ENCODE measurements around the gene MTA3.

MTA3 gene

DNA sequence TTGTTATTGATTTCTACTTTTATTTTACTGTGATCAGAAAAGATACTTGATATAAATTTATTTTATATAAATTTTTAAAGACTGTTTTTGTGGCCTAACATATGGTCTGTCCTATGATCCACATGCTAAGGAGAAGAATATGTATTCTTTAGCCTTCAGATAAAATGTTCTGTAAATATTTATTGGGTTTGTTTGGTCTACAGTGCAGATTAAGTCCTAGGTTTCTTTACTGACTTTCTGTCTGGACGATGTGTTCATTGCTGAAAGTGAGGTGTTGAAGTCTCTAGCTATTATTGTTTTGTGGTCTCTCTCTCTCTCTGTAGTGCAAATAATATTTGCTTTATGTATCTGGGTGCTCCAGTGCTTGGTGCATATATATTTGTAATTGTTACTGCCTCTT, 165.4 kb downstream of the MTA3 start:
- DNase-seq (no peak), ATAC-seq (no peak)

DNA sequence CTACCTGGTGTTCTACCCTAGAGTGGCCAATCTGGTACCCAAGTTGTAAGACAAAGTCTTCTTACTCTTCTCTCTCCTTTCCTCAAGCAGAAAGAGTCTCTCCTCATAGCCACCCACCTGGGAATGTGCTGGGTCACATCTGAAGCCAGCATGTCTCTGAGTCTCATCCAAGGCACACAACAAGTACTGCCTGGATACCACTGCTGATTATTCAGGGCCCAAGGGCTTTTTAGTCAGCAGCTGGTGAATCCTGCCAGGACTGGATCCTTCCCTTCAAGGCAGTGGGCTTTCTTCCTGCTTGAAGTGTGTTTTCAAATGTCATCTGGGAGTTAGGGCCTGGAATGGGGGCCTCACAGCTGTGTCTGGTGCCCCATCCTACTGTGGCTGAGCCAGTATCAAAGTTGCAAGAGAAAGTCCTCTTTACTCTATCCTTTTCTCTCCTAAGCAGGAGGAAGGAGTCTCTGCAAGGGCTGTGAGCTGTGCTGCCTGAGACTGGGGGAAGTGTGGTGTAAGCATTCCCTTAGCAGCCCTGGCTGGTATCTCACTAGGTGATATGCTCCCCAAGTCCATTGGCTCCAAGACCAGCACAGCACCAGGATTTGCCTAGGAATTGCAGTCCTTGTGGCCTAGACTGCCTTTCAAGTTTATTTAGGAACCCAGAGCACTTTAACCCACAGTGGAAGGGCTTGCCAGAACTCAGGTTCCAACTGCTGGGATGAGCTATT, 168.3 kb downstream of the MTA3 start:
- DNase-seq (no peak), ATAC-seq (no peak)

DNA sequence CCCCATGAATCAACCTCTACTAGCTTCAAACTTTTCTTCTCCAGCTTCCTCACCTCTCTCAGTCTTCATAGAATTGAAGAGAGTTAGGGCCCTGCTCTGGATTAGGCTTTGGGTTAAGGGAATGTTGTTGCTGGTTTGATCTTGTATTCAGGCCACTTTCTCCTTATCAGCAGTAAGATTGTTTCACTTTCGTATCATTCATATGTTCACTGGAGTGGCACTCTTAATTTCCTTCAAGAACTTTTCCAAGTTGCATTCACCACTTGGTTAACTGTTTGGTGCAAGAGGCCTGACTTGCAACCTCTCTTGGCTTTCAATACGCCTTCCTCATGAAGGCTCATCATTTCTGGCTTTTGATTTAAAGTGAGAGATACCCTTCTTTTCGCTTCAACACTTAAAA, 172.7 kb downstream of the MTA3 start:
- no peak for DNase-seq
- ATAC-seq, result no peak

DNA sequence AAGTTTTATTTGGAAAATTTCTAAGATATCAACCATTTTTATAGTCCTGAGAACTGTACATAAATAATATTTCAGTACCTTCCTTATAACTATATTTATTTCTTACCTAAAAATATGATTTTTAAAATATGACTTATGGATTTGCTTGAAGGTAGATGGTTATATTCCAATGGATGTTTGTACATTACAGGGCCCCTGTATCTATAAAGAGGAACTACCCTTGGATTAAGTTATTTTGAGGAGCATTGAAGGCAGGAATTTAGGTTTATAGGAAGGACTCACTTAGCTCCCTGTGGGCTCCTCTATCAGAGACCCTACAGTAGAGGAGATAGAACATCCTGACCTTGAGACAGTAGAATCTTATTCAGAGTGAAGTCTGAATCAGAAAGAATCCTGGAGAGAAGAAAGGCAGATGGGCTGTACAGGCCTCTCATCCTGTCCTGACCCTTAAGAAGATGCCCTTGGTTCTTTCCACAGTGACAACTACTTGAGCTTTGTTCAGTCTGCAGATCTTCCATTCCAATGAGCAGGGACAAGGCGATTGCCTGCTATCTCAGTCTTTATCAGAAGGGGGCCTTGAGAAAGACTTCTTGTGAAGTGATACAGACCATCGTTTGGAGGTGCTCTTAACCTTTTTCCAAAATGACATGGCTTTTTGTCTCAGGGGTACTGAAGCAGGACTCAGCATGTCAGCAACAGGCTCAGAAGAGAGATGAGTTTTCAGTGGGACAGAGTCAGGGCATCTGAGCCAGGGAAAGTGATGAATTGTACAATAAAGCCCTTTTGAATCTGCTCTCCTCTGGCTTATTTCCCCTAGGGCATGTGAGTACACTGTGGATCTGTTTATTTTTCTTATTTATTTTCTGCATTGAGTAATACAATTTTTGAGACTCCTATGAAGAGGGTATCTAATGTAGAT, 174.6 kb downstream of the MTA3 start:
- ATAC-seq (no peak), DNase-seq (no peak)

GRCh38 chr2:42743659-42743990, 175.2 kb downstream of the MTA3 start:
- no peak for ATAC-seq
- no peak for DNase-seq

DNA sequence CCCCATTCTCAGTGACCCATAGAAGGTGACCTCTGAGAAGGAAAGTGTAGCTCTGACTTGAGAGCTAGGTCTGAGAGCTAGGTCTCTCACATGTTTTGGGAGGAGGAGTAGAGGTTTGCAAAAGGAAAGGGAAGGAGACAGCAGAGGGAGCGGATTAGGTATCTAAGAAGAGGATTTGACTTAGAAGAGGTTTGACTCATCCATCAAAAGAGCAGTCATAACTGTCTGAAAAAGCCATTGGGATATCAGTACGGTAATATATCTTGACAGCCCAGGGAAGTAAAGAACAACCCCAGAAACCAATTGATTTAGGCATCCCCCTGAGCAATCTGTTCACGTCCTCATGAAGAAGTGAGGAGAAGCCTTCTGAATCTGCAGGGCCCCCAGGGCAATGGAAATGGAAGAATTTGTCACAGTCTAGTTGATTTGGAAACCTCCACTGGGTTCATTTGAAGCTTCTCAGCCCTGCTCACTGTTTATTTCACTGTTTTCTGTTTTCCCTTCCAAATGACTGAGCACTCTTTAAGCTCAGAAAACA, 176.2 kb downstream of the MTA3 start:
- DNase-seq (no peak), ATAC-seq (no peak)

DNA sequence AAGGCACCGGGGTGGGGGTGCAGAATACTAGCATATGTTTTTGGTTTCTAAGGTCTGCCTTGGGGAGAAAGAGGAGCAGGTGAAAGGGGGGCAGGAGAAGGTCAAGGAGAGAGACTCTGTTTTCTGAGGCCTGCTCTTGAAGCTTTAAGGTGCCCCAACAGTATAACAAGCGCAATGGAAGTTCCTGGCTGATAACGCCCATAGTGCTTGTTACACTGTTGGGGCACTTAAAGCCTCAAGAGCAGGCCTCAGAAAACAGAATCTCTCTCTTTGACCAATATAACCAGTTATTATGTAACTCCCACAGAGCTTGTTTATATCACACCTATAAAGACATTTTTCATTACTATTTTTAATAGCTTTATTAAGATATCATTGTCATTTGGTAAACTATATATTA, 179.0 kb downstream of the MTA3 start:
- ATAC-seq, result no peak
- DNase-seq, result no peak

- no peak for ATAC-seq
- DNase-seq, result no peak
Observed at GRCh38 chr2:42748840-42749239, 180.4 kb downstream of the MTA3 start.

DNA sequence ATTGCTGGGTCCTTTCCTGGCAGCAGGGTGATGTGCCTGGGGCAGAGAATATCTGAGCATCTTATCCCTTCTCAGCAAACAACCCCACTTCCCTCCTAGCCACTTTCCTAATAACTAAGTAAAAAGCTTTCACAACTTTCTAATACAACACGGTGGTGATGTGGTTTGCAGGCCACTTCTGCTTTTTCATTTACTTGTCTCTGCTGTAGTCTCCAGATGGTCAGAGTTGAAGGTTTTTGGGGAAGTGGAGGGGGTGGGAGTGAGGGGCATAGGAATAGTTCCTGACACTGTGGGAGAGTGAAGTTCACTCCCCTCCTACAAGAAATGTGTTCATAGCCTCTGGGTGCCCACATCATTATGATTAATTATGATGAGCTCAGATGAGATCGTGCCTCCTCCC, 183.9 kb downstream of the MTA3 start:
- DNase-seq (no peak), ATAC-seq (no peak)

DNA sequence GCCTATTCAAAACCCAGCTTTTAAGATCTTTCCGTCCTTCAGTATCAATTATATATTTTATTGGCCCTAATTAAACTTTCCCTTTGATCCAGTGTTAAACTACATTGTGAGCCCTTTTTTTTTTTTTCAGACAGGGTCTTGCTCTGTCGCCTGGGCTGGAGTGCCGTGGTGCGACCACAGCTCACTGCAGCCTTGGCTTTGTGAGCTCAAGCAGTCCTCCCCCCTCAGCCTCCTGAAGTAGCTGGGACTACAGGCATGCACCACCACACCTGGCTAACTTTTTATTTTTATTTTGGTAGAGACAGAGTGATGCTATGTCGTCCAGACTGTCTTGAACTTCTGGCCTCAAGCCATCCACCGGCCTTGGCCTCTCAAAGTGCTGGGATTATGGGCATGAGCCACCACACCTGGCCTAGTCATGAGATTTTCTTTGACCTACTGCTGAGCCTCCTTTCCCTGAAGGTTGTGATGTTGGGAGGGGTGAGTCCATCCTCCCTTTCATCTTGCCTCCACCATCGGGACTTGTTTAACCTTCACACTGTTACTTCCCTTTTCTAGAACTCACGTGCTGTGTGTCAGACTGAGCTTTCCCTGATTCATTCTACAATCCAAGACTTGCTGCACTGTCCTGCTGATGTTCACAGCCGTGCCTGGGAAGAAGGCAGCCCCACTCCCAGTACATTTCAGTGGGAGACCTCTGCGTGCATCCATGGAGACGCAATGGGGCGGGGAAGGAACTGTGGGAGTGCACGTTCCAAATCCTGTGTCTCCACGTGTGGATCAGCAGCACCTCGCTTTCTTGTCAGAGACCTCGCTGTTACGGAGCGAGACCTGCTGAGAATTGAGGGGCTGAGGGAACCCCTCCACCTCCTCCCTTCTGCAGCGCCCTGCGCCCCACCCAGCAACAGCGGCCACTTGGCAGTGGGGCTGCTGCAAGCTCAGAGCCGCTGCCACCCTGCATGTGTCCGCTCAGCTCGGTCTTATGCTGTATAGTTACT, 184.7 kb downstream of the MTA3 start:
- ATAC-seq, result no peak
- DNase-seq, result no peak

DNA sequence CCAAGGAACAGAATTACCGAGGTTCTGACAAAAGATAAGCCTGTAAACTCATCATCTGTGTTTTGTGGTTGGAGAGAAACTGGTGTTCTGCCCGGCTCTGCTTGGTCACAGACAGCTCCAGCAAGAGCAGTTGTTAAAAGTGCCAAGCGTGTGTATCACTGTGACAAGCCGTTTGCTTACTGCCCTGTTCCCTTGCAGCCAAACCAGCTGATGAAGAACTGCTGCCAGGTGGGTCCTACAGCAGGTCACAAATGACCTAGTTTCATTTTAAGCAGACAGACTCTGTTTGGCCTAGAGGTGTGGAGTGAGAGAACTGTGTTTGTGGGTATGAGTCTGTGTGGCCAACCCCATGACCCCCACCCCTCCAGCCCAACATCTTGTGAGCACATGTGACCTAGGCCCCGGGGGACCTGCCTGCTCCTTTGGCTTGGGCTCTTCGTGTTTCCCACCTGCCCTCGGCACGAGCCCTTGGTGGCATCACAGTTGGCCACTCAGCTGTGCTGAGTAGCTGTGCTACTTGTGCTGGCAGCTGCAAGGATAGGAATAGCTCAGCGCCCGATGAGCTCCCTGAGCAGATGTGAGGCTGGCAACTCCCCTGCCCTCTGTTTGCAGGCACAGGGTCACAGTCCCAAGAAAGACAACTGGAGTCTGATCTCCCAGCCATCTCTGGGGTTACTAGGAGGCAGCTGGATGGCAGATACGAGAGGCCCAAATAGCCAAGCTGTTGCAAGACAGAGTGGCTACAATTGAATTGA, 185.8 kb downstream of the MTA3 start:
- DNase-seq, result no peak
- ATAC-seq, result peak; percentile 25

- DNase-seq (no peak), ATAC-seq (no peak)
Observed at GRCh38 chr2:42754776-42755140, 186.3 kb downstream of the MTA3 start.

DNA sequence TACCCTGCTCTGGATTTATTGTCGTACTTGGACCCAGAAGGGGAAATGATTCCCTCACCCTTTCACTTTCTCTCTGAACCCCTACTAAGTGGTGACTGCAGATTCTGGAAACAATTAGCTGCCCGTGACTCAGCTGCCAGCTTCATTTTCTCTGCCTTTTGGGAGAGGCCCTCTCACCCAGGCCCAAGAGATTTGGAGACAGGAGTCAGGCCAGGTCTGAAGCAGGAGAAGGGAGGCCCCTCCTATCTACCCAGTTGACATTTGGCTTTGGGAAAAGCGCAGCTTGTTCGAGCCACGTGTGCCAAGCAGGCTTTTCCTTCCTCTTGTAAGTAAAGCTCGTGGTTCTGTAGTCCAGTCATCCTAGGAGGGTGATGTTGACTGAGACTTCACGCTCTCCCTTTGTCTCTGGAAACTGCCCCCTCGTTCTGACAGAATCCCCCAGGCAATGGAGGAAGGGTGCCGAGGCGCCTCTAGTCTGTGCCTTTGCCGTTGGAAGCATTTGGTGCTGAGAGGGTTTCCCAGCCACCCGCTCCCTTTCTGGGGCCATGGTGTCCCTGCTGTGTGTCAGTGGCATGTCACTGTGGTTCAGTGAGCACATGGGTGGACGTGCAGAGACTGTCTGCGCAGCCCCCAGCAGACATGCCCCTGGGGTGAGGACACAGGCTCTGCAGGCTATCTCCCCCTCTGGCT, 186.9 kb downstream of the MTA3 start:
- ATAC-seq (peak; percentile 58), DNase-seq (no peak)

DNA sequence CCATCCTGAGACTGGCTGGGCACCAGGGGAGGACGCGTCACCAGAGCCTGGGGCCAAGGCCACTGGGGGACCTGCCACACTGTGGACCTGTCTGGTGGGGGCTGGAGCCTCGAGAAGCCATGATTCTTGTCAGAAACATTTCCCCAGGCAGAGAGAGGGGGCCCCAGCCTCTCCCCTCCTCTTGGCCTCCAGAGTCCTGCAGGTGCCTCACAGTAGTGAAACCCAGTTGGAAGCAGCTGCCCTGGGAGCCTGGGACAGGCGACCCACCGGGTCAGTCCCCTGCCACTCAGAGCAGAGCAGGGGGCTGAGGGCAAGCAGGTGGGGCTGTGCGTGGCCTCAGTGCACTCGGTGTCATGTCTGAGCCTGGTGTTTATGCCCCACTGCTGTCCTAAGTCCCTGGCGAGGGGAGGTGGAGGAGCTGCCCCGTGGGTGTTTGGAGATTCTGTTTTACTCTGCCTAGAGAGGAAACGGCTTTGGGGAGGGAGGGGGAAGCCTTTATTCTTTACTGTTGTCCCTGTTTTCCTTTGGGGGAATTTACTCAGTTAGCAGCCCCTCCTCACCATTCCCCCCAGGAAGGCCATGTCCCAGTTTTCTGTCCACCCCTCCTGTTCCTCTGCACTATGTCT, 187.8 kb downstream of the MTA3 start:
- no peak for DNase-seq
- no peak for ATAC-seq

GRCh38 chr2:42756966-42757513, 188.6 kb downstream of the MTA3 start:
- DNase-seq (no peak), ATAC-seq (no peak)

- DNase-seq (no peak), ATAC-seq (no peak)
Observed at GRCh38 chr2:42757981-42758740, 189.7 kb downstream of the MTA3 start.

GRCh38 chr2:42758751-42759150, 190.3 kb downstream of the MTA3 start:
- ATAC-seq, result no peak

DNA sequence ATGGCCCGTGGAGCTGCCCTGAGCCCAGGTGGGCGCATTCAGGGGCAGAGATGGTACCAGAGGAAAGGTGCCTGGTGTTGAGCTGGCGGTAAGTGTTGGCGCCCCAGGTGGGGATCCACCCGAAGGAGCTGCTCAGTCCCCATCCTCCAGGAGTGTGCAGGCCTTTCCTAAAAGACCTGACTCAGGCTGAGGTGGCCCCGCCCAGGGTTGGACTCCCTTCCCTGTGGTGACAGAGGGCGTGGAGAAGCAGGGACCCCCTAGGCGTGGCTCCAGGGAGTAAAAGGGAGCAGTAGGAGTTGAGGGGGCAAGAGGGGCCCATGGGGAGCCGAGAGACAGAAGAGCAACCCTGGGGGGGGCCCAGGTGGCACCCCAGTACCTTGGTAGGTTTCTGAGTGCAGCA, 193.1 kb downstream of the MTA3 start:
- DNase-seq (no peak), ATAC-seq (no peak)

More at GRCh38 chr2:42758751-42759150, 190.3 kb downstream of the MTA3 start:
- DNase-seq, result no peak

GRCh38 chr2:42762155-42762554, 193.7 kb downstream of the MTA3 start:
- ATAC-seq, result no peak
- no peak for DNase-seq

All from stimulated activated naive CD8-positive, alpha-beta T cell treated with anti-CD3 and anti-CD28 coated beads, Interleukin-15, Interleukin-2, amounts not matched to agents 100 U/mL and 50 U/mL, for 24 hours (primary cell).